GM19193 (cell line): ENCODE data around the gene PACRG.

Source experiments
- POLR2A ChIP-seq: IDR thresholded peaks from 4 replicates; pipeline ENCODE4 v1.6.1; 2011; ENCODE audit not compliant: insufficient read depth, insufficient read length; ENCODE audit errors: extremely low read depth

PACRG gene

DNA sequence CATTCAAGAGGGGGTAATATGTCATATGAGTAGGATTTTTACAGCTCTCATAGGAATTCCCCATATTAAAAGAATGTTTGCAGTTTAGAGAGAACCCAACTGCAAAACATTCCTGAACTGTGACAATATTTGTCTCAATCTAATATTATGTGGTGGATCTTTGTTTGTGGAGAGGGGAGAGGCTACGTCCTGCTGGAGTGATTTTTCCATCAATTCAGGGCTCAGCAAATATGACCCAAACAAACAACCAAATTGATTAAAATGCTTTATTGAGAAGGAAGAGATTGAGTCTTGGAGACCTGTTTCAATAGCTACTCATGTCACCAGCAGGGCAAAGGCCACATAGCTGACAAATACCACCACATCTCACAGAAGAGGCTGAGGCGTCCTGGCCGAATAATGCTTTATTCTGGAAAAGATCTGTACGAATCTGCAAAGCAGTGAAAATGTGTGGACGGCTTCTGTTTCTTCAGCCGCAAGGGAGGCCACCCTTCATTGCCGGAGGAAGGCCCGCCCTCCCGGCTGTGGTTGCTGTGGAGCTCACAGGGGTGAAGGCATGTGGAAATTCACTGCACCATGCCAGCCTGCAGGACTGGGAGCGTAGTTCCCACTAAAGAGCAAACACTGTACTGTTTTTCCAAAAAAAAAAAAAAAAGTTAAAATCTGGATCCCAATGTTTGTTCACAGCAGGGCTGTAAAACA lies 597.1 kb downstream of the PACRG start:
- TF ChIP-seq POLR2A = no peak

DNA sequence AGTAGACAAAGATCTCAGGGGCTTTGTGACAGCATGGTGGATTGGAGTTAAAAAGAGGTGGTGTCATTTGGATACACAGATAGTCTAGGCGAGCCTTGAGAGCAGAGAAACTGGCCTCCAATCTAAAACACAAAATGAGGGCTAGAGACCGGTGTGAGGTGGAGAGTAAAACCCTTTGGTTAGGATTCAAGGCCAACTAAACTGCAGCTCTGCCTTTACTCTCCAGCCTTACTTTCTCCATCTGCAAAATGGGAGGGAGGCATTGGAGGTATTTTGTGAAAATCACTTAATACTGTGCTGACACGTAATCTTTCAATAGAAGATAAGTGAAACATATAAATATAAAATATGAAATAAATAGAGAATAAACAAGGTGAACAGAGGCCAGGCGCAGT lies 597.6 kb downstream of the PACRG start:
- no peak for TF ChIP-seq POLR2A

DNA sequence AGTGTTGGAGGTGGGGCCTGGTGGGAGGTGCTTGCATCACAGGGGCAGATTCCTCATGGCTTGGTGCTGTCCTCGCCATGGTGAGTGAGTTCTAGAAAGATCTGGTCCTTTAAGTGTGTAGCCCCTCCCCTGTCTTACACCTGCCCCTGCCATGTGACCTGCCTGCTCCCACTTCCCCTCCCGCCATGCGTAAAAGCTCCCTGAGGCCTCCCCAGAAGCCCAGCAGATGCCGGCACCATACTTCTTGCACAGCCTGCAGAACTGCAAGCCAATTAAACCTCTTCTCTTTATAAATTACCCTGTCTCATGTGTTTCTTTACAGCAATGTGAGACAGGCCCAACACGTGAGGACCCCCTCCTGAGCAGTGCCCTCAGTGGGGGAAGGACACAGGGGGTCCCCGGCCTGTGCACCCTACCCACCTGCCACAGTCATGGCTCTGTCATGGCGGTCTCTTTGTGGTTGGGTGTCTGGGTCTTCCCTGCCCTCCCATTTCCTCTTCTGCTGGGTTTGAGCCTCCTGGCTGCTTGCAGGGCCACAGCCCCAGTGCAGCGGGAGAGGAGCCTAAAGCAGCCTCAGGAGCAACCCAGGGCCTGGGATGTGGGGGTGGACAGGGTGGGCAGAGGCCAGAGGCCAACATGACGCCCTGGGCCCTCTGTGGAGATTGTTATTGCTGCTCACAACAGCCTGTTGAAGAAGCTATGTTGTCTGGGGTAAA lies 599.5 kb downstream of the PACRG start:
- no peak for TF ChIP-seq POLR2A

DNA sequence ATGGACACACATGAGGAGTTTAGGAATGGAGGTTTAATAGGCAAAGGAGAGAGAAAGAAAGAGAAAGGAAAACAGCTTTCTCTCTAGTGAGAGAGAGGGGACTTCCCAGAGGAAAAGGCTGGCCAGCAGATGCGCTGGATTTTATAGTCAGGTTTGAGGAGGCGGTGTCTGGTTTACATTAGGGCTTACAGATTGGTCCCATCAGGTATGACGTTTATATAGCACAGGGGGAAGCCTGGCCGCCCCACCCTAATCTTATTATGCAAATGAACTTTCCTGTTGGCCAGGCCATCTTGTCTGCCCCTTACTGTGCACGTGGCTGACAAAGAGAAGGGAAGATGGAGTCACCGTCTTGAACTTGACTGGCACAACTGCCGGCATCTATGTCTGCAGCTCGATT lies 600.1 kb downstream of the PACRG start:
- TF ChIP-seq POLR2A = no peak

DNA sequence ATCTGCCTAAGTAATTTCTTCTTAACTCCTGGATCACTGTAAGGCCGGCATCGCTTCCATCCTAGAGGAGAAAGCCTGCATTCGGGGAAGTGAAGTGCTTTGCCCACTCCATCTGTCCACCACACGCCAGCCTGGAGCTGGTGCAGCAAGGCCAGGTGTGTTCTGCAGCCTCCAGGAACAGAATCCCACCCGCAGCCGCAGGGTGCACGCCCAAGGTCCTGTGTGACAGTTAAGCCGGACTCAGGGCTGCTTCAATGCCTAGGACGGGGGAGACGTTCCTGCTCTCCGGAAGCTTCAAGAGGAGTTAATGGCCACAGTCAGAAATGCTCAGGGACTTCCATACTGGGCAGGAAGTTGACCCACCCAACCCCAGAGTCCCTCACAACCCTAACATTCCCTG lies 600.6 kb downstream of the PACRG start:
- TF ChIP-seq POLR2A = no peak

DNA sequence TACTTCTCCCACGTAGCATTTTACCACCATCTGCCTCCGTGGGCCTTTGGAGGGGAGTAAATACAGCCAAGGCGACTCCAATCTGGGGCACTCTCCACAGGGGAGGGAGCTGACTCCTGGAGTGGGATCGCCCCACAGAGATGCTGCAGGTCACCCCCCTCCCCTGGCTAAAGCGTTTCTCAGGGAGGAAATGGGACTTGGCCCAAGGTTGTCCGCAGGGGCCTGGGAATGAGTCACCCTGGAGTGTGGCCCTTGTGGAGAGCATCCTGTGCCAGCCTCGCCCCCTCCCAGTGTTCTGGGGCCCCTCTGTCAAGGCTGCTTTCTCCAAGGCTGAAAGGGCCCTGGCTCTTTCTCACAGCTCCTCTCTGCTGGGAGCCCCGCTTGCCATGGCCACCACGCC lies 602.2 kb downstream of the PACRG start:
- TF ChIP-seq POLR2A = no peak

DNA sequence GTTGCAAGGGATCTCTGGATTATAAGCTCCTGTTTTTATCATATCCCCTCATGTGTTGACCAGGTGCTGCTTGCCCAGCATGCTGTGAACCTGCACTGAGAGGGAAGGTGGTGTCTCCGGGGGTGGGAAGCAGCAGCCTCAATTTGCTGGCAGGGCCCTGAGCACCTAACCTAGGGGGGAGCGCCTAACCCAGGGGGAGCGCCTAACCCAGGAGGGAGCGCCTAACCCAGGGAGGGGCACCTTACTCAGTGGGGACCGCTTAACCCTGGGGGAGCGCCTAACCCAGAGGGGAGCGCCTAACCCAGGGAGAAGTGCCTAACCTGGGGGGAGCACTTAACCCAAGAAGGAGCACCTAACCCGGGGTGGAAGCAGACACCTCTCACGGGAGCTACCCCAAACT lies 603.5 kb downstream of the PACRG start:
- TF ChIP-seq POLR2A = no peak

DNA sequence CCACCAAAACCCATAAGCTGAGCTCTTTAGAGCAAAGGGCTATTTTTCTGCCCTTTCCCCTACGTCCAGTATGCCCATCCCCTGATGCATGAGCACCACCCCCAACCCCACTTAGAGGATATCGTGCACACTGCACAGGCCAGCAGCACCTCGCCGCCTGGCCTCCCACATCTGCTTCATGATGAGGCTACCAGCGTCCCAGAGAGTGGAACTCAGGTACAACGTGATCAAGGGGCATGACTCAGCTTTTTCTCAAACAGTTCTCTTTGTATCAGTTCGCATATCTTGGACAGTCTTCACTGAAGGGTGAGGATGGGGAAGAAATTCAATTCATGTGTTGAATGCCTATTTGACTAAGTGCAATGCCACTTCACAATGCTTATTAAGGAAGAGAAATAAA lies 604.8 kb downstream of the PACRG start:
- TF ChIP-seq POLR2A = no peak

DNA sequence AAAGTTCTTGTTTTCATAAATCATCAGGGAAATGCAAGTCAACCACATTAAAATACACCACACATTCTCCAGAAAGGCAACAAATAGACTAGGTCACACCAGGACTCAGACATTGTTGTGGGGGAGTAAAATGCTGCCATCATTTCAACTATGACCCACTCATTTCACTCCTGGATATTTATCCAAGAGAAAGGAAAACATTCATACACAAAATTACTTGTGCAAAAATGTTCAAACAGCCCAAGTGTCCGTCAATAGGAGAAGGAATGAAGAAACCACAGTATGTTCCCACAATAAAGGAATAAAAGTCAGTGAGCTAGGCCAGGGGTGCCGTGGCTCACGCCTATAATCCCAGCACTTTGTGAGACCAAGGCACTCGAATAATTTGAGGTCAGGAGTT lies 605.3 kb downstream of the PACRG start:
- TF ChIP-seq POLR2A = no peak

DNA sequence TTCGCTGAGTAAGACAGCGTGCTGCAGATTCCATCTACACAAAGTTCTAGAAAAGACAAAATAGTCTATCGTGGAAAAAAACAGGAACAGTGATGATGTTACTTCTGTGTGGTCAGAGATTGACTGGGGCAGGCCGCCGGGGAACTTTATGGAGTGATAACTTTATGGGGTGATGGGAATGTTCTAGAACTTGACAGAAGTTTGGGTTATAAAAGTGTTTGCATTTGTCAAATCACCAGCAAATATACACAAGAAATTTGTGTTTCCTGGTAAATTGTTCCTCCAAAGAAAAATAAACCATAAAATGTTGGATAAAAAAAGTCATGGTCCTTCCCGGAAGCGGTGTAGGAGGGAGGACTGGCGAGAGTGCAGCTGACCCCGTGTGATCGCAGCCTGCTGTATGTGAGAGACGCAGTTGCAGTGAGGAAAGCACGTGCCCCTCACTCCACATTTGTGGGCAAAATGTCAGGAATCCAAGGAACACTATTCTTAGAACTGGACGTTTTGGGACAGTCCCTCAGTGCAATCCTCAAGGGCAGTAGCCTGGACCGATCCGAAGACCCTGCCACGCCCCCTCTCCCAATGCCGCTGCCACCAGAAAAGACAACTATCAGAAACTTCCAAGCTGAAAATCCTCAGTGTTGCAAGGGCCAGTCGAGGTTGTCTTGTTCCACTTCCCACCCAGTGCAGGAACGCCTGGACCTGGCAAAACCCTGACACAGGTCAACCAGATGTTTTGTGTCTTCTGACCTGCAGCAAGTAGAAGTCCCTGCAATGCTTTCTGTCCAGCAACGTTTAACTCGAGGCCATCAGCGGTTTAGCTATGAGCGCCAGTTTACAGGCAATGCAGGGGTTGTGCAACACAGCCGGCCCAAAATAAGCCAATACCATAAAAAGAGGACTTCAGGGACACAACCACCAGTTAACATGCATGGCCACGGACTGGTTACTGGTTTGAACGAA lies 606.2 kb downstream of the PACRG start:
- no peak for TF ChIP-seq POLR2A

DNA sequence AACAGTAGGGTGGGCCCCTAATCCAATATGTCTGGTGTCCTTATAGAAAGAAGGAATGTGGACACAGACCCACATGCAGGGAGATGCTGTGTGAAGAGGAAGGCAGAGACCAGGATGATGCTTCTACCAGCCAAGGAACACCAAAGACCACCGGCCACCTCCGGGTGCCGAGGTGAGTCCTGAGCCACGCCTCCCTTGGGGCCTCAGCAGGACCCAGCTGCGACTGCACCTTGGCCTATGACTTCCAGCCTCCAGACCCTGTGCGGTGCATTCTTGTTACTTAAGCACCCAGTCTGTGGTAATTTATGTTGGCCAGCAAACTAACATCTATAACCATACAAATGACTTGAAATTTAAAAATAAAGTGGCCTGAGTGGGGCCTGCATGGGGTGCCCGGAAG lies 607.3 kb downstream of the PACRG start:
- TF ChIP-seq POLR2A = no peak

DNA sequence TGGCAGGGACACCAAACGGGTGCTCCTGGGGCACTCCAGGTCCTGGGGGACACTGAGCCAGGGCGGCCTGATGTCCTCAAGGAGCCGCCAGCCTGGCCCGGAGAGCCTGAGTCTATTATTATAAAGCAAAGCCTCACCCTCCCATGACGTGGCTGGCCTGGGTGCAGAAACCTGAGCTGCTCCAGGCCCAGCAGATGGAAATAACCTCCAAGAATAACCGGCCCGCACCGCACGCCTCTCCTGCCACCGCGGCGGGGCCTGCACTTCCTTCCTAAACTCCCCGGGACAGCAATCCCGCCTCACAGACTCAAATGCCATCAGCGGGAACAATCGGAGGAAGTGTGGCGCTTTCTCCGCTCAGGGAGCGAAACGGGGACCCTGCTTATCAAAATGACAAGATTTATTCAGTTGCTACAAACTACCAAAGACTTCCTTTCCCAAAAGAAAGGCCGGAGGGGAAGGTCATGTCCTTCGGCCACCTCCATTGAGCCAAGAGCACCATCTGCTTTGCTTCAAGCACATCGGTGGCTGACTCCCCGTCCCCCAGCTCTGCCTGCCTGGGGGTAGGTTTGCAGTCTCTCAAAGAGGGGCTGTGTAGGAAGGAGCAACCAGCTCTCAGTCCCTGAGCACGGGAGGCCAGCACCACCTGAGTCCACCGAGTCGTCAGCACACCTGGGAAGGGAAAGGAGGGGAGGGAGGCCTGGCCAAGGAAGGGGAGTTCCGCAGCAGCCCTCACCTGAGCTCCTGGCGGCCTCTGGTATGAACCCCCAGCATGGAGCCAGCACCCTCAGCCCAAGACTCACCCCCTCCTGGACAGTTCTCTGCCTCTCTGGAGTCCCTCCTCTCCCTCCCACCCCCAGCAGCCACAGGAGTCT lies 608.1 kb downstream of the PACRG start:
- no peak for TF ChIP-seq POLR2A

DNA sequence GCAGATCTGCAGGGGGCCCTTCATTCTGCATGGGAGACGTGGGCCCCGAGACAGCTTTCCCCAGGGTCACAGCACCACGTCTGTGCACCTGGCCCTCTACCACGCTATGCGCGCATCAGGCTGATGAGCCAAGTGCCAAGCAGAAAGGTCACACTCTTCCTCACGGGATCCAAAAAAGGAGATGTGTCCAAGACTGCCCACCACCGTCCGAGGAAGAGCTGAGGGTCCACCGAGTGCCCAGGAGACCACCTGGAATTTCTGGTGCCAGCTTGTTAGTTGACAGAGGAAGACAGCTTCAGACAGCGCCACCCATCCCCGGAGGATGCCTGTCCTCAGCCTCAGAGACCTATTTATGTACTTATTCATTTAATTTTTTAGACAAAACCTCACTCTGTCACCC lies 609.2 kb downstream of the PACRG start:
- TF ChIP-seq POLR2A = no peak

DNA sequence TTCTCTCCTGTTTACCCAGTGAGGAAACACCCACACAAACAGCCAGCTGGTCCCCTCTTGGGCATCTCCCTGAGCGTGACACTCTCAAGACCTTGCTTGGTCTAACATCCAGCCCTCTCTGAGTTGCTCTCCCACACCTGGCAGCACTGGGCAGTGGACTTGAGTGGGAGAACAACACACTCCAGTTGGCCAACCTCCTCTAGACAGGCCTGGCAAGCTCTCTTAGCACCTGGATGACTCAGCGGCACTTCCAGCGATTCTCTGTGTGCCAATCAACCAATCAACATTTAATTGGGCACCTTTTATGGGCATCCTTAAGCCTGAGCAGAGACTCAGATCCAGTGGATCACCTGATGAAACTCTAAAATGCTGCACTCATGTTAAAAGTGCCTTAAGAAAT lies 610.2 kb downstream of the PACRG start:
- TF ChIP-seq POLR2A = no peak
